Stimulated activated naive B cell treated with anti-CD40 and anti-IgM and Interleukin-4, amounts not matched to agents 10 μg/mL and 1 μg/mL and 100 μg/mL, for 72 hours (primary cell): ENCODE data around the gene MTHFD1L.

Experiments used
- ATAC-seq, 2 donors: fragments of 150-1000 bp; cut with Tn5 transposase; replicated peaks; 2 replicates each; pipeline ENCODE4 v1.10.0; 2021; ENCODE audit warnings: moderate library complexity in 1 of 2
- DNase-seq: peaks from one replicate; pipeline ENCODE4 v3.0.0; 2021
- H3K27ac Mint-ChIP-seq: one replicate; pipeline ENCODE4 v1.8.0; 2022; ENCODE audit warnings: mild to moderate bottlenecking, mixed read lengths
- H3K27me3 Mint-ChIP-seq, 2 donors: one replicate each; pipeline ENCODE4 v1.8.0; 2022; ENCODE audit warnings: mixed read lengths in 2 of 2
- H3K36me3 Mint-ChIP-seq, 2 donors: one replicate each; pipeline ENCODE4 v1.8.0; 2022; ENCODE audit warnings: mixed read lengths in 2 of 2, mild to moderate bottlenecking in 1 of 2
- H3K4me1 Mint-ChIP-seq, 2 donors: one replicate each; pipeline ENCODE4 v1.8.0; 2022; ENCODE audit warnings: mixed read lengths in 2 of 2, mild to moderate bottlenecking in 1 of 2
- H3K4me3 Mint-ChIP-seq, 2 donors: one replicate each; pipeline ENCODE4 v1.8.0; 2022; ENCODE audit warnings: mild to moderate bottlenecking in 2 of 2, mixed read lengths in 2 of 2, moderate library complexity in 1 of 2
- H3K9me3 Mint-ChIP-seq, 2 donors: one replicate each; pipeline ENCODE4 v1.8.0; 2022; ENCODE audit warnings: mixed read lengths in 2 of 2, mild to moderate bottlenecking in 1 of 2

The MTHFD1L gene

GRCh38 chr6:150898399-150899170 lies 33.1 kb downstream of the MTHFD1L start:
- no peak overlapping the region for H3K4me3 Mint-ChIP-seq
- ATAC-seq (peak; percentile 74 to 80), DNase-seq (peak; percentile 20)
- H3K27ac Mint-ChIP-seq: no peak overlapping the region
- peaks cover 16 to 23% of the 10 kb centered on the region in 2 donors for H3K4me1 Mint-ChIP-seq
- no peaks in the 10 kb centered on the region for H3K27me3 Mint-ChIP-seq
- H3K36me3 Mint-ChIP-seq: peaks cover 29 to 50% of the 10 kb centered on the region in 2 donors
- no peaks in the 10 kb centered on the region for H3K9me3 Mint-ChIP-seq

- H3K4me3 Mint-ChIP-seq: no peak overlapping the region
- ATAC-seq: no peak
- H3K36me3 Mint-ChIP-seq: peaks cover 26 to 47% of the 10 kb centered on the region in 2 donors
- H3K4me1 Mint-ChIP-seq: peaks cover 15 to 23% of the 10 kb centered on the region in 2 donors
- no peaks in the 10 kb centered on the region for H3K9me3 Mint-ChIP-seq
- no peaks in the 10 kb centered on the region for H3K27me3 Mint-ChIP-seq
- no peak overlapping the region for H3K27ac Mint-ChIP-seq
- DNase-seq: no peak
These were observed 33.7 kb downstream of the MTHFD1L start for GRCh38 chr6:150899231-150899630.

GRCh38 chr6:150900049-150900448 lies 34.5 kb downstream of the MTHFD1L start:
- H3K36me3 Mint-ChIP-seq: peaks cover 26 to 45% of the 10 kb centered on the region in 2 donors
- no peak overlapping the region for H3K27ac Mint-ChIP-seq
- no peak overlapping the region for H3K4me3 Mint-ChIP-seq
- H3K27me3 Mint-ChIP-seq: no peaks in the 10 kb centered on the region
- ATAC-seq (no peak), DNase-seq (no peak)
- H3K4me1 Mint-ChIP-seq: peaks cover 10 to 19% of the 10 kb centered on the region in 2 donors
- no peaks in the 10 kb centered on the region for H3K9me3 Mint-ChIP-seq

- no peaks in the 10 kb centered on the region for H3K27me3 Mint-ChIP-seq
- ATAC-seq (no peak), DNase-seq (no peak)
- H3K4me1 Mint-ChIP-seq: peaks cover 5 to 11% of the 10 kb centered on the region in 2 donors
- peaks cover 0 to 4% of the 10 kb centered on the region in 2 donors for H3K9me3 Mint-ChIP-seq
- H3K36me3 Mint-ChIP-seq: peaks cover 24 to 57% of the 10 kb centered on the region in 2 donors
- no peak overlapping the region for H3K4me3 Mint-ChIP-seq
- H3K27ac Mint-ChIP-seq: no peak overlapping the region
These were observed 36.8 kb downstream of the MTHFD1L start for GRCh38 chr6:150902142-150902776.

GRCh38 chr6:150905769-150906168 lies 40.3 kb downstream of the MTHFD1L start:
- peaks cover 25 to 57% of the 10 kb centered on the region in 2 donors for H3K36me3 Mint-ChIP-seq
- DNase-seq: no peak
- H3K27ac Mint-ChIP-seq: no peak overlapping the region
- peaks cover 0 to 4% of the 10 kb centered on the region in 2 donors for H3K9me3 Mint-ChIP-seq
- no peaks in the 10 kb centered on the region for H3K27me3 Mint-ChIP-seq
- H3K4me1 Mint-ChIP-seq: no peaks in the 10 kb centered on the region
- no peak overlapping the region for H3K4me3 Mint-ChIP-seq
- no peak for ATAC-seq

GRCh38 chr6:150906641-150907326 lies 41.3 kb downstream of the MTHFD1L start:
- Mint-ChIP-seq H3K27ac (no peak overlapping the region), H3K4me1 (no peaks in the 10 kb centered on the region), H3K27me3 (no peaks in the 10 kb centered on the region), H3K4me3 (no peak overlapping the region), H3K36me3 (peaks cover 31 to 64% of the 10 kb centered on the region in 2 donors), H3K9me3 (peaks cover 3 to 9% of the 10 kb centered on the region in 2 donors)
- ATAC-seq (no peak), DNase-seq (no peak)

GRCh38 chr6:150907383-150907782 lies 41.9 kb downstream of the MTHFD1L start:
- DNase-seq (no peak), ATAC-seq (no peak)
- Mint-ChIP-seq H3K4me3 (no peak overlapping the region), H3K27me3 (no peaks in the 10 kb centered on the region), H3K4me1 (no peaks in the 10 kb centered on the region), H3K27ac (no peak overlapping the region), H3K36me3 (peaks cover 36 to 64% of the 10 kb centered on the region in 2 donors), H3K9me3 (peaks cover 3 to 9% of the 10 kb centered on the region in 2 donors)

- Mint-ChIP-seq H3K36me3 (peaks cover 38 to 65% of the 10 kb centered on the region in 2 donors), H3K27me3 (no peaks in the 10 kb centered on the region), H3K27ac (no peak overlapping the region), H3K9me3 (peaks cover 3 to 9% of the 10 kb centered on the region in 2 donors), H3K4me1 (no peaks in the 10 kb centered on the region), H3K4me3 (no peak overlapping the region)
- ATAC-seq: no peak
- no peak for DNase-seq
These were observed 43.4 kb downstream of the MTHFD1L start for GRCh38 chr6:150908901-150909300.

GRCh38 chr6:150910561-150910960 lies 45.1 kb downstream of the MTHFD1L start:
- Mint-ChIP-seq H3K9me3 (peaks cover 3 to 6% of the 10 kb centered on the region in 2 donors), H3K4me1 (no peaks in the 10 kb centered on the region), H3K36me3 (peaks cover 40 to 59% of the 10 kb centered on the region in 2 donors), H3K4me3 (no peak overlapping the region), H3K27ac (no peak overlapping the region), H3K27me3 (no peaks in the 10 kb centered on the region)
- ATAC-seq: no peak
- DNase-seq: no peak

- DNase-seq (no peak), ATAC-seq (no peak)
- Mint-ChIP-seq H3K27me3 (no peaks in the 10 kb centered on the region), H3K4me1 (no peaks in the 10 kb centered on the region), H3K9me3 (peaks cover 3 to 5% of the 10 kb centered on the region in 2 donors), H3K27ac (no peak overlapping the region), H3K36me3 (peaks cover 47 to 55% of the 10 kb centered on the region in 2 donors), H3K4me3 (no peak overlapping the region)
These were observed 48.9 kb downstream of the MTHFD1L start for GRCh38 chr6:150914372-150914771.

GRCh38 chr6:150915131-150915879 lies 49.8 kb downstream of the MTHFD1L start:
- ATAC-seq (no peak), DNase-seq (no peak)
- Mint-ChIP-seq H3K27me3 (no peaks in the 10 kb centered on the region), H3K9me3 (peaks cover 3 to 5% of the 10 kb centered on the region in 2 donors), H3K4me1 (no peaks in the 10 kb centered on the region), H3K4me3 (no peak overlapping the region), H3K27ac (no peak overlapping the region), H3K36me3 (peaks cover 44 to 55% of the 10 kb centered on the region in 2 donors)

- Mint-ChIP-seq H3K9me3 (peaks cover 3 to 5% of the 10 kb centered on the region in 2 donors), H3K27me3 (no peaks in the 10 kb centered on the region), H3K27ac (no peak overlapping the region), H3K36me3 (peaks cover 41 to 50% of the 10 kb centered on the region in 2 donors), H3K4me3 (no peak overlapping the region), H3K4me1 (no peaks in the 10 kb centered on the region)
- DNase-seq: no peak
- no peak for ATAC-seq
These were observed 50.4 kb downstream of the MTHFD1L start for GRCh38 chr6:150915880-150916265.

- Mint-ChIP-seq H3K9me3 (no peaks in the 10 kb centered on the region), H3K27me3 (no peaks in the 10 kb centered on the region), H3K36me3 (peaks cover 40% of the 10 kb centered on the region in 2 donors), H3K27ac (no peak overlapping the region), H3K4me3 (no peak overlapping the region), H3K4me1 (peaks cover 4 to 8% of the 10 kb centered on the region in 2 donors)
- DNase-seq (no peak), ATAC-seq (no peak)
These were observed 54.4 kb downstream of the MTHFD1L start for GRCh38 chr6:150919938-150920337.

GRCh38 chr6:150922137-150922536 lies 56.6 kb downstream of the MTHFD1L start:
- no peak overlapping the region for H3K27ac Mint-ChIP-seq
- H3K4me3 Mint-ChIP-seq: no peak overlapping the region
- H3K27me3 Mint-ChIP-seq: no peaks in the 10 kb centered on the region
- peaks cover 43 to 44% of the 10 kb centered on the region in 2 donors for H3K36me3 Mint-ChIP-seq
- H3K4me1 Mint-ChIP-seq: peaks cover 12 to 25% of the 10 kb centered on the region in 2 donors
- DNase-seq (no peak), ATAC-seq (no peak)
- no peaks in the 10 kb centered on the region for H3K9me3 Mint-ChIP-seq
